ENCODE results near the gene EMC9.

EMC9 gene

GRCh38 chr14:24092505-24093206 lies 48.7 kb downstream of the EMC9 start:
- no peak for DNase-seq (ENCODE audit: low read depth in 1 of 2, low spot score in 1 of 2)
- in situ Hi-C loops (cut with HindIII; ENCODE audit: low pct_unique_long_range_greater_than_20kb, low sequenced_read_pairs), result no loop called here
- no peak for TF ChIP-seq JUND (IDR thresholded peaks at IDR 0.05; ENCODE audit: low read depth)

GRCh38 chr14:24092110-24092504 lies 49.3 kb downstream of the EMC9 start:
- no peak for DNase-seq (ENCODE audit: low read depth in 1 of 2, low spot score in 1 of 2)
- in situ Hi-C loops (cut with HindIII; ENCODE audit: low pct_unique_long_range_greater_than_20kb, low sequenced_read_pairs), result no loop called here
- TF ChIP-seq JUND (IDR thresholded peaks at IDR 0.05; ENCODE audit: low read depth), result no peak

GRCh38 chr14:24089890-24090289 lies 51.5 kb downstream of the EMC9 start:
- in situ Hi-C loops (cut with HindIII; ENCODE audit: low pct_unique_long_range_greater_than_20kb, low sequenced_read_pairs), result no loop called here
- DNase-seq (ENCODE audit: low read depth in 1 of 2, low spot score in 1 of 2), result no peak
- no peak for TF ChIP-seq JUND (IDR thresholded peaks at IDR 0.05; ENCODE audit: low read depth)
